SU-DHL-6 (cell line): ENCODE data around the gene TCEAL5.

Experiments
- H2AFZ ChIP-seq: fragments of 200-600 bp; sonication (generic); 2 replicates; pipeline ENCODE4 v1.6.1; 2014; ENCODE audit warnings: low read depth, mild to moderate bottlenecking, moderate library complexity, mixed read lengths, antibody characterized with exemption, low read length; ENCODE audit not compliant: severe bottlenecking
- H3F3A ChIP-seq: fragments of 200-600 bp; shearing (Covaris generic); 2 replicates; pipeline ENCODE4 v1.6.0; 2016; ENCODE audit warnings: antibody characterized with exemption, mild to moderate bottlenecking; ENCODE audit not compliant: insufficient read depth
- H3K27ac ChIP-seq: fragments of 200-600 bp; sonication (generic); 2 replicates; pipeline ENCODE4 v1.5.1; 2016; ENCODE audit warnings: low read depth, mild to moderate bottlenecking, low read length, moderate library complexity, mixed read lengths
- H3K27me3 ChIP-seq: fragments of 200-600 bp; sonication (generic), shearing (Covaris generic); 2 replicates; pipeline ENCODE4 v1.6.0; 2014; ENCODE audit warnings: mild to moderate bottlenecking, low read length
- H3K36me3 ChIP-seq: fragments of 200-600 bp; sonication (generic); 2 replicates; pipeline ENCODE4 v1.6.1; 2014; ENCODE audit warnings: mild to moderate bottlenecking, low read length, mixed read lengths
- H3K4me2 ChIP-seq: fragments of 300-600, 200-600 bp; shearing (Covaris generic), sonication (generic); 2 replicates; pipeline ENCODE4 v1.6.0; 2014; ENCODE audit warnings: low read length, low read depth, mild to moderate bottlenecking; ENCODE audit not compliant: poor library complexity, severe bottlenecking
- H3K4me3 ChIP-seq: fragments of 200-600 bp; sonication (generic); 2 replicates; pipeline ENCODE4 v1.5.1; 2014; ENCODE audit warnings: antibody characterized with exemption, low read length, mild to moderate bottlenecking, mixed read lengths; ENCODE audit not compliant: insufficient read depth, poor library complexity, severe bottlenecking
- H3K79me2 ChIP-seq: fragments of 200-600 bp; sonication (generic); 2 replicates; pipeline ENCODE4 v1.6.1; 2014; ENCODE audit warnings: mild to moderate bottlenecking, low read length, moderate library complexity; ENCODE audit not compliant: insufficient read depth
- H3K9ac ChIP-seq: fragments of 200-600 bp; sonication (generic); 2 replicates; pipeline ENCODE4 v1.7.0; 2014; ENCODE audit warnings: mild to moderate bottlenecking, low read length
- H3K9me2 ChIP-seq: fragments of 200-600 bp; sonication (generic); replicated peaks from 2 replicates; pipeline ENCODE4 v1.6.1; 2014; ENCODE audit warnings: low read length; ENCODE audit not compliant: insufficient read depth
- H3K9me3 ChIP-seq: fragments of 200-600 bp; sonication (generic); 2 replicates; pipeline ENCODE4 v1.6.1; 2014; ENCODE audit warnings: low read length, mixed read lengths; ENCODE audit not compliant: insufficient read depth
- H4K20me1 ChIP-seq: fragments of 200-600 bp; sonication (generic); 2 replicates; pipeline ENCODE4 v1.6.1; 2014; ENCODE audit warnings: low read depth, mild to moderate bottlenecking, antibody characterized with exemption, low read length, moderate library complexity, mixed read lengths
- CTCF ChIP-seq: fragments of 200-600 bp; sonication (generic); IDR thresholded peaks from one replicate; pipeline ENCODE4 v1.5.1; 2017; ENCODE audit warnings: antibody characterized with exemption, mild to moderate bottlenecking, low read length, moderate library complexity; ENCODE audit not compliant: insufficient read depth, poor library complexity, severe bottlenecking
- EZH2phosphoT487 ChIP-seq: fragments of 200-600 bp; sonication (generic), shearing (Covaris generic); conservative IDR thresholded peaks from 2 replicates; pipeline ENCODE4 v1.6.1; 2018; ENCODE audit warnings: mild to moderate bottlenecking, antibody characterized with exemption, low read length, moderate library complexity, mixed read lengths

The TCEAL5 gene

GRCh38 chrX:103276581-103277002 is at the start of gene TCEAL5:
Gene TCEAL5 (minus strand): TSS chrX:103276750. CDS start chrX:103274563, 2,187 bp downstream.
- H2AFZ ChIP-seq = no peak within 1 kb of the TSS
- H3K36me3 ChIP-seq = no peaks in the 10 kb centered on the region
- no peak within 1 kb of the TSS for H3K4me3 ChIP-seq
- H4K20me1 ChIP-seq = no peaks in the 10 kb centered on the region
- H3K9me2 ChIP-seq = no peaks in the 10 kb centered on the region
- H3K27ac ChIP-seq = no peak within 1 kb of the TSS
- no peak within 1 kb of the TSS for H3K9ac ChIP-seq
- H3K27me3 ChIP-seq = no peaks in the 10 kb centered on the region
- TF ChIP-seq CTCF = no peak
- TF ChIP-seq EZH2phosphoT487 = no peak
- no peaks in the 10 kb centered on the region for H3F3A ChIP-seq
- no peaks in the 10 kb centered on the region for H3K79me2 ChIP-seq
- no peaks in the 10 kb centered on the region for H3K9me3 ChIP-seq
- H3K4me2 ChIP-seq = no peak within 1 kb of the TSS

- no peak overlapping the region for H3K9ac ChIP-seq
- H3F3A ChIP-seq = no peaks in the 10 kb centered on the region
- no peaks in the 10 kb centered on the region for H3K9me3 ChIP-seq
- no peaks in the 10 kb centered on the region for H3K36me3 ChIP-seq
- TF ChIP-seq CTCF (no peak), EZH2phosphoT487 (no peak)
- H4K20me1 ChIP-seq = no peaks in the 10 kb centered on the region
- no peak overlapping the region for H3K27ac ChIP-seq
- H3K9me2 ChIP-seq = no peaks in the 10 kb centered on the region
- no peak overlapping the region for H3K4me3 ChIP-seq
- H3K27me3 ChIP-seq = no peaks in the 10 kb centered on the region
- no peak overlapping the region for H3K4me2 ChIP-seq
- no peaks in the 10 kb centered on the region for H3K79me2 ChIP-seq
- no peak overlapping the region for H2AFZ ChIP-seq
Observed at GRCh38 chrX:103311399-103311780, 34.8 kb upstream of the TCEAL5 start.

GRCh38 chrX:103310555-103311398 is 34.2 kb upstream of the TCEAL5 start, which contains the start of gene BEX2:
Gene BEX2 (minus strand): TSS chrX:103310990. CDS start chrX:103309976, 1,014 bp downstream.
- H3K4me3 ChIP-seq = no peak within 1 kb of the TSS
- no peaks in the 10 kb centered on the region for H3K79me2 ChIP-seq
- no peak within 1 kb of the TSS for H3K4me2 ChIP-seq
- H3F3A ChIP-seq = no peaks in the 10 kb centered on the region
- no peak within 1 kb of the TSS for H3K9ac ChIP-seq
- H3K9me2 ChIP-seq = no peaks in the 10 kb centered on the region
- H4K20me1 ChIP-seq = no peaks in the 10 kb centered on the region
- H3K9me3 ChIP-seq = no peaks in the 10 kb centered on the region
- H3K36me3 ChIP-seq = no peaks in the 10 kb centered on the region
- no peak for TF ChIP-seq CTCF
- TF ChIP-seq EZH2phosphoT487 = no peak
- H3K27ac ChIP-seq = no peak within 1 kb of the TSS
- H2AFZ ChIP-seq = no peak within 1 kb of the TSS
- no peaks in the 10 kb centered on the region for H3K27me3 ChIP-seq
